ENCODE data around the gene SCAMP3.
"Not testable (repeated sequence)": the region's sequence is repeated elsewhere in the genome, so short reads cannot be mapped to it uniquely, and the experiment has no call there.

GRCh38 chr1:155235375-155235774 is 26.8 kb downstream of the SCAMP3 start:
- not testable (repeated sequence) for TF ChIP-seq EZH2 (IDR thresholded peaks at IDR 0.05; ENCODE audit: low read depth, unreplicated experiment); POLR2AphosphoS5 (IDR thresholded peaks at IDR 0.05; ENCODE audit: low read depth); CTCF (conservative IDR thresholded peaks at IDR 0.05; ENCODE audit: low read depth in 2 of 2)
